ENCODE measurements around the gene ALPI. TPM values are rescaled to one million over a fixed set of nuclear protein-coding genes. Genes with fewer than 3 reads are reported as not detected.
"Not testable (repeated sequence)": the region's sequence is repeated elsewhere in the genome, so short reads cannot be mapped to it uniquely, and the experiment has no call there.

The ALPI gene
- total RNA-seq, 1 donor from 2014 or later, result not detected

GRCh38 chr2:232420463-232421188 lies 35.3 kb upstream of the ALPI start:
- no peak for DNase-seq (ENCODE audit: low read depth in 2 of 2)

- no peak for DNase-seq (ENCODE audit: low read depth in 2 of 2)
These were observed 34.7 kb upstream of the ALPI start for GRCh38 chr2:232421189-232421785.

- DNase-seq (ENCODE audit: low read depth in 2 of 2), result no peak
These were observed 33.9 kb upstream of the ALPI start for GRCh38 chr2:232422051-232422450.

GRCh38 chr2:232422996-232423395 lies 33.0 kb upstream of the ALPI start:
- not testable (repeated sequence) for DNase-seq (ENCODE audit: low read depth in 2 of 2)

- DNase-seq (ENCODE audit: low read depth in 2 of 2), result not testable (repeated sequence)
These were observed 32.5 kb upstream of the ALPI start for GRCh38 chr2:232423407-232423806.

GRCh38 chr2:232431705-232432590 lies 24.0 kb upstream of the ALPI start:
- DNase-seq (ENCODE audit: low read depth in 2 of 2), result no peak

- DNase-seq (ENCODE audit: low read depth in 2 of 2), result no peak
These were observed 23.3 kb upstream of the ALPI start for GRCh38 chr2:232432598-232433184.

- DNase-seq (ENCODE audit: low read depth in 2 of 2), result not testable (repeated sequence)
These were observed 22.3 kb upstream of the ALPI start for GRCh38 chr2:232433622-232434021.

- no peak for DNase-seq (ENCODE audit: low read depth in 2 of 2)
These were observed 21.9 kb upstream of the ALPI start for GRCh38 chr2:232434091-232434490.

GRCh38 chr2:232434563-232435374 lies 21.2 kb upstream of the ALPI start:
- no peak for DNase-seq (ENCODE audit: low read depth in 2 of 2)

GRCh38 chr2:232435375-232435648 lies 20.6 kb upstream of the ALPI start:
- DNase-seq (ENCODE audit: low read depth in 2 of 2), result no peak

GRCh38 chr2:232435805-232436204 lies 20.1 kb upstream of the ALPI start:
- DNase-seq (ENCODE audit: low read depth in 2 of 2), result no peak

- no peak for DNase-seq (ENCODE audit: low read depth in 2 of 2)
These were observed 19.4 kb upstream of the ALPI start for GRCh38 chr2:232436381-232437194.

GRCh38 chr2:232437195-232437571 lies 18.8 kb upstream of the ALPI start:
- no peak for DNase-seq (ENCODE audit: low read depth in 2 of 2)

GRCh38 chr2:232438091-232438490 lies 17.9 kb upstream of the ALPI start:
- DNase-seq (ENCODE audit: low read depth in 2 of 2), result no peak

GRCh38 chr2:232438951-232439757 lies 16.8 kb upstream of the ALPI start:
- DNase-seq (ENCODE audit: low read depth in 2 of 2), result peak in 1 of 2 donors; percentile 39

GRCh38 chr2:232439758-232440135 lies 16.2 kb upstream of the ALPI start:
- no peak for DNase-seq (ENCODE audit: low read depth in 2 of 2)

- peak; percentile 24 to 65 for DNase-seq (ENCODE audit: low read depth in 2 of 2)
These were observed 15.5 kb upstream of the ALPI start for GRCh38 chr2:232440220-232441018.

GRCh38 chr2:232441147-232441651 lies 14.8 kb upstream of the ALPI start:
- DNase-seq (ENCODE audit: low read depth in 2 of 2), result no peak

Data from dermis microvascular lymphatic vessel endothelial cell (primary cell).